HG03342 (cell line): ENCODE results near the gene INTS3.
"Not testable (repeated sequence)": the region's sequence is repeated elsewhere in the genome, so short reads cannot be mapped to it uniquely, and the experiment has no call there.

Experiments
- ATAC-seq: cut with Tn5 transposase; IDR thresholded peaks from one replicate; pipeline ENCODE4 v1.9.1; 2021; ENCODE audit warnings: mild to moderate bottlenecking, moderate library complexity; ENCODE audit not compliant: unreplicated experiment

Gene INTS3

DNA sequence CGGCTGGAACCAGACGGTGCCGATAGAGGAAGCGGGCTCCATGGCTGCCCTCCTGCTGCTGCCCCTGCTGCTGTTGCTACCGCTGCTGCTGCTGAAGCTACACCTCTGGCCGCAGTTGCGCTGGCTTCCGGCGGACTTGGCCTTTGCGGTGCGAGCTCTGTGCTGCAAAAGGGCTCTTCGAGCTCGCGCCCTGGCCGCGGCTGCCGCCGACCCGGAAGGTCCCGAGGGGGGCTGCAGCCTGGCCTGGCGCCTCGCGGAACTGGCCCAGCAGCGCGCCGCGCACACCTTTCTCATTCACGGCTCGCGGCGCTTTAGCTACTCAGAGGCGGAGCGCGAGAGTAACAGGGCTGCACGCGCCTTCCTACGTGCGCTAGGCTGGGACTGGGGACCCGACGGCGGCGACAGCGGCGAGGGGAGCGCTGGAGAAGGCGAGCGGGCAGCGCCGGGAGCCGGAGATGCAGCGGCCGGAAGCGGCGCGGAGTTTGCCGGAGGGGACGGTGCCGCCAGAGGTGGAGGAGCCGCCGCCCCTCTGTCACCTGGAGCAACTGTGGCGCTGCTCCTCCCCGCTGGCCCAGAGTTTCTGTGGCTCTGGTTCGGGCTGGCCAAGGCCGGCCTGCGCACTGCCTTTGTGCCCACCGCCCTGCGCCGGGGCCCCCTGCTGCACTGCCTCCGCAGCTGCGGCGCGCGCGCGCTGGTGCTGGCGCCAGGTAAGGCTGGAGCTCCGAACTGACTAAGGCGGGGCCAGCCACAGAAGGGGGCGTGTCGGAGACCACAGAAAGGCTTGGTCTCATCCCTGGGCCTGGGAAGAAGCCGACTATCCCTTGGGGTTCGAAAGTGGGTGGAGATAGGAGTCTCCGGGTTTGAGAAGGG, 47.8 kb downstream of the INTS3 start:
- peak; percentile 37 for ATAC-seq

DNA sequence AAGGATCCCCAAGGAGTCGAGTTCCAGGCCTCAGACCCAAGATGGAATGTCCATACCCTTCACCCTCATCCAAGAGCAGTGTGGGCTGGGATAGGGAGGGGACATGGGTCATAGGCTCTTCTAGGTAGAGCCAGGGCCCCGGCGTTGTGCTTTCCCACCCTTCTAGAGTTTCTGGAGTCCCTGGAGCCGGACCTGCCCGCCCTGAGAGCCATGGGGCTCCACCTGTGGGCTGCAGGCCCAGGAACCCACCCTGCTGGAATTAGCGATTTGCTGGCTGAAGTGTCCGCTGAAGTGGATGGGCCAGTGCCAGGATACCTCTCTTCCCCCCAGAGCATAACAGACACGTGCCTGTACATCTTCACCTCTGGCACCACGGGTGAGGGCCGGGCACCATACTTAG, 48.5 kb downstream of the INTS3 start:
- ATAC-seq: no peak

- ATAC-seq: no peak
Measured at GRCh38 chr1:153776845-153777370, 49.1 kb downstream of the INTS3 start.

DNA sequence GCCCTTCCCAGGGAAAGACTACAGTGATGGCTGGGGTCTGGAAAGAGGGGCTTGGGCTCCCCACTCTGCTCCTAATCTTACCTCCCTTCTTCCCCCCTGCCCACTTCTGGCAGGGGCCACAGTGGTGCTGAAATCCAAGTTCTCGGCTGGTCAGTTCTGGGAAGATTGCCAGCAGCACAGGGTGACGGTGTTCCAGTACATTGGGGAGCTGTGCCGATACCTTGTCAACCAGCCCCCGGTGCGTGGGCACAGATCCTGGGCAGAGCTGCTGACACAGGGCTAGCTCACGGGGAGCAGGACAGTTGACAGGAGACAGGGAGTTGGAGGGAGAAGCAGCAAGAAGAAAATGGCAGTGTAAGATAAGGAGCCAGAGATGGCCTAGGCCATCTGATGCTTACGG, 49.8 kb downstream of the INTS3 start:
- ATAC-seq: no peak

DNA sequence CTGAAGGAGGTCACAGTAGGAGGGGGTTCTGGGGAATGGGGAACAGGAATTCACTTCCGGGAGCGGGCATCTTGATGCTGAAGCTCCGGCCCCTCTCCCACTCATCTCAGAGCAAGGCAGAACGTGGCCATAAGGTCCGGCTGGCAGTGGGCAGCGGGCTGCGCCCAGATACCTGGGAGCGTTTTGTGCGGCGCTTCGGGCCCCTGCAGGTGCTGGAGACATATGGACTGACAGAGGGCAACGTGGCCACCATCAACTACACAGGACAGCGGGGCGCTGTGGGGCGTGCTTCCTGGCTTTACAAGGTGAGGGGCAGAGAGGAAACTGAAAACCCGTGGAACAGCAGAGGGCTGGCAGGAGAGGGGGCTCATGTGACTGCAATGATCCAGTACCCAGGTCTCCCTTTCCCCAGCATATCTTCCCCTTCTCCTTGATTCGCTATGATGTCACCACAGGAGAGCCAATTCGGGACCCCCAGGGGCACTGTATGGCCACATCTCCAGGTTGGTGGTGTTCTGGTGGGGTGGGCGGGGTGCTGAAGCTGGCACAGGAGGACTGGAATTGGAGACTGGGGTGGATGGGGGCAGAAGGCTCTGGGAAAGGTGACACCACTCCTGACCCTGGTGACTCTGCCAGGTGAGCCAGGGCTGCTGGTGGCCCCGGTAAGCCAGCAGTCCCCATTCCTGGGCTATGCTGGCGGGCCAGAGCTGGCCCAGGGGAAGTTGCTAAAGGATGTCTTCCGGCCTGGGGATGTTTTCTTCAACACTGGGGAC, 50.4 kb downstream of the INTS3 start:
- ATAC-seq: no peak

GRCh38 chr1:153778824-153779519, 51.1 kb downstream of the INTS3 start:
- no peak for ATAC-seq

- ATAC-seq: no peak
Measured at GRCh38 chr1:153779781-153780541, 52.1 kb downstream of the INTS3 start.

DNA sequence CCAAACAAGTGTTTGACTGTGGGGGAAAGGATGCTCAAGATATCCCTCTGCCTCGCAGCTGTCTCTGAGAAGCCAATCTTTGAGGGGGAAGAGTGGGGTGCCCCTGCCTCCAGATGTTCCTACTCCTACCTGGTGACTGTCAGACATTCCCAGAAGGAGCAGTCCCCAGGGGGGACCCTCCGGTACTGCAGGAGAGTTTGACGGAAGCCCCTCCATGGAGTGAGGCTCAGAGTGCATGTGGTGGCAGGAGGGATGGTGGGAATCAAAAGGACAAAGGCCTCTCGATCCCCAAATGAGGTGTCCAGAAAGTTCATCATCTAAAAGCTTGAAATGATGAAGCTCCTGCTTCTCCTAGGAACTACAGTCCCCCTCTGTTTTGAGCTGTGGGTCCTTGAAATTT, 52.7 kb downstream of the INTS3 start:
- ATAC-seq: no peak

DNA sequence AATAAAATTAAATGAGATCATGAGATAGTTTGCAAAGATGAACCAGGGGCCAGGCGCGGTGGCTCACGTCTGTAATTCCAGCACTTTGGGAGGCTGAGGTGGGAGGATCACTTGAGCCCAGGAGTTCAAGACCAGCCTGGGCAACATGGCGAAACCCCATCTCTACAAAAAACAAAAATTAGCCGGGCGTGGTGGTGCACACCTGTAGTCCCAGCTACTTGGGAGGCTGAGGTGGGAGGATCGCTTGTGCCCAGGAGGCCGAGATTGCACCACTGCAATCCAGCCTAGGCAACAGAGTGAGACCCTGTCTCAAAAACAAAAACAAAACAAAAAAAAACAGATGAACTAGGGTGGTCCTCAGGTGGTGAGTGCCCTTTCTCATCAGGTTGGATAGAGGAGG, 54.8 kb downstream of the INTS3 start:
- ATAC-seq: not testable (repeated sequence)

DNA sequence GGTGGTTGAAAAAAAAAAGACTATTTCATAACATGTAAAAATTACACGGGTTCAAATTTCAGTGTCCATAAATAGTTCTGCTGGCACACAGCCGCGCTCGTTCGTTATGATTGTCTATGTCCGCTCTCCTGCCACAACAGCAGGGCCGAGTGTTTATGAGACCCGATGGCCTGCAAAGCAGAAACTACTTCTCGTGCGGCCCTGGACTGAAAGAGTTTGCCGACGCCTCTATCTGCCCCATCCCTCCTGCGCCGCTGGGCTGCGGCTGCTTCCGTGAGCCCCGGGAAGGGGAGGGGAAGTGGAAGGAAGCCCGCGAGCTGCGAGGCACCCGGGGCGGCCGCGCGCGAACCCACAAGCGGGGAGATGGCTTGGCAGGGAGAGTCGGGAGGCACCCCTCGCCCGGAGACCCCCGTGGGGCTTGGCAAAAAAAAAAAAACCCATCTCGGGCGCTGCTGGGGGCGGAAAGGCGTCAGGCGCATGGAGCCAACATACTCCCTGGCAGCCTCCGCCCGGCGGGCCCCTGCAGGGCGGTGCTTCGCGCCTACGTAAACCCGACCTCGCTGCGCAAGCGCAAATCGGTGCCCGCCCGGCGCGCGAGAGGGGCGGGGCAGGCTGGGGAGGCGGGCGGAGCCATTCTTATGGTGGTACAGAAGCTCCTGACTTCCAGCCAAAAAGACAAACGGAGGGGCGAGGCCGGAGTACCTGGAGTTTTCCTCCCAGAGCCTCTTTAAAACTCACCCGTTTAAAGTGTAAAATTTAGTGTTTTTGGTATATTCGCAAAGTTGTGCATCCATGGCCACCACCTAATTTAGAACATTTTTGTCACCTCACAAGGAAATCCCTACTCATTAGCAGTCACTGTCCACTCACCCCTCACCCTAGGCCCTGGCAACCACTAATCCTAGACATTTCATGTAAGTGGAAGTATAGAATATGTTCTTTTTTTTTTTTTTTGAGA, 55.7 kb downstream of the INTS3 start:
- ATAC-seq: peak; percentile 86

- ATAC-seq: no peak
Measured at GRCh38 chr1:153786038-153786790, 58.4 kb downstream of the INTS3 start.

GRCh38 chr1:153789478-153790034, 61.7 kb downstream of the INTS3 start:
- no peak for ATAC-seq

DNA sequence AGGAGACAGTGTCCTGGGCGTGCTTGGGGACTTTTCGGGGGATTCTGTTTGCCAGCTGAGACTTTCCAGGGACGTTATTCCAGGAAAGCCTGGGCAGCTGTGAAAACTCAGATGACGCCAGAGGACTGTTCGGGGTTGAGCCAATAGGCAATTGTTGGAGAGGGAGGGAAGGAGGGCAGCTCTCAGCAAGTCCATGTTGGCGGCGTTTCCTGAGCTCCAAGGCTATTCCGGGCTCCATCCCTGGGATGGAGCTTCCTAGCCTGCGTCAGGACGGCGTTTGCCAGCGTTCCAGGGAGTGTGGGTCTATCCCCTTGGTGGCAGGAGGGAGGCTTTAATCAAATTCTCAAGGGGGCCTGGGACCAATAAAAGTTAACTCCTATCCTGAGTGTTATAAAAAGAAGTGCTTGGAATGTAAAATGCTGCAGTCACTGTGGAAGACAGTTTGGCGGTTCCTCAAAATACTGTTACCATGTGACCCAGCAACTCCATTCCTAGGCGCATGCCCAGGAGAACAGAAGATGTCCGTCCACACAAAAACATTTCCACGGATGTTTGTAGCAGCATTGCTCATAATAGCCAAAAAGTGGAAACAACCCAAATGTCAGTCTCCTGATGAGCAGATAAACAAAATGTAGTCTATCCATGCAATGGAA, 62.6 kb downstream of the INTS3 start:
- ATAC-seq: no peak

GRCh38 chr1:153790966-153791647, 63.3 kb downstream of the INTS3 start:
- peak; percentile 80 for ATAC-seq

- ATAC-seq: peak; percentile 12
Measured at GRCh38 chr1:153791648-153792253, 63.9 kb downstream of the INTS3 start.

GRCh38 chr1:153792631-153793041, 64.8 kb downstream of the INTS3 start:
- no peak for ATAC-seq
